Astrocyte of the spinal cord (primary cell): ENCODE data around the gene SNPH.

Source experiments
- DNase-seq: peaks from one replicate; pipeline ENCODE4 v3.0.0; 2011; ENCODE audit warnings: low read depth, low spot score
- H3K4me3 ChIP-seq: 2 replicates; pipeline ENCODE4 v1.5.1; 2011; ENCODE audit warnings: low read depth, mild to moderate bottlenecking, low read length, moderate library complexity
- in situ Hi-C: cut with HindIII; loops from 2 replicates; pipeline ENCODE4 v1.10.0; 2017; ENCODE audit warnings: low sequenced_read_pairs
- TF ChIP-seq, protein P1 (sequence below): IDR thresholded peaks from 2 replicates; pipeline ENCODE4 v1.5.1; 2012; ENCODE audit warnings: low read depth, mild to moderate bottlenecking, low read length, inconsistent platforms

Gene SNPH

DNA sequence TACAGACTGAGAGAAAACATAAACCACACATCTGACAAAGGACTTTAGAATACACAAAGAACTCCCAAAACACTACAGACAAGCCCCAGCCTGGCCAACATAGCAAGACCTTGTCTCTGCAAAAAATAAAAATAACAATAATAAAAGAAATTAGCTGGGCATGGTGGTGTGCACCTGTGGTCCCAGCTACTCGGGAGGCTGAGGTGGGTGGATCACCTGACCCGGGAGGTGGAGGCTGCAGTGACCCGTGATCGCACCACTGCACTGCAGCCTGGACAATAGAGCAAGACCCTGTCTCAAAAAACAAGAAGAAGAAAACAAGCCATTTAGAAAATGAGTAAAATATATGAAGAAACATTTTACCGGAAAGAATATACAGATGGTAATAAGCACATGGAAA, 49.7 kb downstream of the SNPH start:
- in situ Hi-C loops: no loop called here
- H3K4me3 ChIP-seq: no peak overlapping the region
- TF ChIP-seq, protein P1, sequence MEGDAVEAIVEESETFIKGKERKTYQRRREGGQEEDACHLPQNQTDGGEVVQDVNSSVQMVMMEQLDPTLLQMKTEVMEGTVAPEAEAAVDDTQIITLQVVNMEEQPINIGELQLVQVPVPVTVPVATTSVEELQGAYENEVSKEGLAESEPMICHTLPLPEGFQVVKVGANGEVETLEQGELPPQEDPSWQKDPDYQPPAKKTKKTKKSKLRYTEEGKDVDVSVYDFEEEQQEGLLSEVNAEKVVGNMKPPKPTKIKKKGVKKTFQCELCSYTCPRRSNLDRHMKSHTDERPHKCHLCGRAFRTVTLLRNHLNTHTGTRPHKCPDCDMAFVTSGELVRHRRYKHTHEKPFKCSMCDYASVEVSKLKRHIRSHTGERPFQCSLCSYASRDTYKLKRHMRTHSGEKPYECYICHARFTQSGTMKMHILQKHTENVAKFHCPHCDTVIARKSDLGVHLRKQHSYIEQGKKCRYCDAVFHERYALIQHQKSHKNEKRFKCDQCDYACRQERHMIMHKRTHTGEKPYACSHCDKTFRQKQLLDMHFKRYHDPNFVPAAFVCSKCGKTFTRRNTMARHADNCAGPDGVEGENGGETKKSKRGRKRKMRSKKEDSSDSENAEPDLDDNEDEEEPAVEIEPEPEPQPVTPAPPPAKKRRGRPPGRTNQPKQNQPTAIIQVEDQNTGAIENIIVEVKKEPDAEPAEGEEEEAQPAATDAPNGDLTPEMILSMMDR: no peak
- DNase-seq: no peak

DNA sequence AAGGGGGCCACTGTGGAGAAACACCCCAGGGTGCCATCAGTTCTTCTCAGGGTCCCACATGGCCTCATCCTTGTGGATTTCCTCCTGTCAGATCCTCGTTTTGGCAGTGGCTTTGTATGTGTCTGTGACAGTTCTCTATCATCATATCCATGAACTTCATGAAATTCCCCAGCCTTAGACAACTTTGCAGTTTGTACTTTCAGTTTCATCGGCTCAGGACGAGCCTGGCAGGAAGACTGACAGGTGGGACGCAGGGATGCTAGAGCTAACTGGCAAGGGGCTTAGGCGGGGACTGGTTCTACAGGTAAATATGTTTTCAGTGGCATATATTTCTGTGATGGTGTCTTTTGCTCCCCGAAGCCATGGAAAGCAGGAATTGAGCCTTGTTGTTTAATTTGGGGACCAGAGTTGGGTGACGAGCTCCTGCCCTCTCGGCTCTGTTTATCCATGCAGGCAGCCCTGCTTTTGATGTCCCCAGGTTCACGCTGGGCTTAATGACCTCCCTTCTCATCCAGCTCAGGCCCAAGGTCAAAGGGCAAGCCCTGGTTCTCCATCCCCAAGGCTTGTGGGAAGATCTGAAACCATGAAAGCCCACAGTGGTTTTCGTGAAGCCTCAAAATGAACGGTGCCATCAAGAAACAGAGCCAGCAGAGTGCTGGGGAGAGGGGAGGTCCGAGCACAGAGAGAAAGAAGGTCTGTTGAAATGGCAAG, 51.6 kb downstream of the SNPH start:
- no peak for DNase-seq
- in situ Hi-C loops: no loop called here
- H3K4me3 ChIP-seq: no peak overlapping the region
- TF ChIP-seq, protein P1: no peak

DNA sequence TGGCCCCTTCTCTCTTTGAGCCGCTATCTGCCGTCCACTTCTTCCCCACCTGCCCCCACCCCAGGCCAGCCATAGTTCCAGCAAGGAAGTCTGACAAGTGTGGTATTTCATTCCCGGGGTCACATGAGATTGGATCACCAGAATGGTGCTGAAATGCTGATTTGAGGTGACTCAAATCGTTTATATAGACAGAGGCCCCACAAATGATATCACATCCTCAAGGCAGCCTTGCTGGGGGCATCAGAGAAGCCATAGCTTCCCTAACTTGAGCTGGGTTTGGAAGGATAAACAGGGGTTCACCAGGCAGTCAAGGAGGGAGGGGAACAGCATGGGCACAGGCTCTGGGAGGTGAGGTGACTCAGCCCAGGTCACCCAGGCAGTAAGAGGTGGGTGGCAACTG, 53.0 kb downstream of the SNPH start:
- no peak overlapping the region for H3K4me3 ChIP-seq

DNA sequence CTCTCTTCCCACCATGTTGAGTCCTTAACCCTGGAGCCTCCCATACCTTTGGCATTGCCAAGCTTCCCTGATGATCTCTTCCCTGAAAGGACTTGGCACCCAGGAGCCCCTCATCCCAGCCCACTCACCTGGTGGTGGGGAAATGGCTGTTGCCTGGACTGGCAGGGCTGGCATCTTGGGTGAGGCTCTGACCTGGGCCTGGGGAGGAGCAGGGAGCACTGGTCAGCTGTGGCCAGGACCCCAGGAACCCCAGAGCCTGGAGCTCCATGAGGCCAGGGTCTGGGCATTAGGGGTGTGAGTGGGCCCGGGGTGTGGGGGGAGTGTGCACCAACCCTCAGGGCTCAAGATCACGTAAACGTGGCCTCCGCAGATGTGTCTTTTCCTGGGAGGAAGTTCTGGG, 53.4 kb downstream of the SNPH start:
- in situ Hi-C loops: no loop called here
- TF ChIP-seq, protein P1: no peak
- H3K4me3 ChIP-seq: no peak overlapping the region
- no peak for DNase-seq

More for the DNA sequence above, 53.0 kb downstream of the SNPH start:
- DNase-seq: no peak
- in situ Hi-C loops: no loop called here
- TF ChIP-seq, protein P1: no peak

DNA sequence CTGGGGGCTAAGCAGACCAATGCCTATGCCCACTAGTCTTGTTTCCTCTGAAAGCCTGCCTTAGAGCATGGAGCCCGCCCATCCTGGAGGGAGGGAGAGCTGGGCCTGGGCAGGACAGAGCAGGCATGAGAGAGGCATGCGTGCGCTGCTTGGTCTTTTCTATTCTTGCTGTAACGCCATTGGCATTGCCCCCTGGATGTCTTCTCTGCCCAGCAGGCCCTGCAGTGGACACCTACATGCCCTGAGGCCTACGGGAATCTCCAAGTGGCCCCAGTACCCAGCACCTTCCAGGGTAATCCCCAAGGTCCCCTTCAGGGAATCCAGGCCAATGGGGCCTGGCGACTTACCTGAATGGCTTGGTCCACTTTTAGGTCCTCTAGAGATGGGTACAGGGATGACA, 53.9 kb downstream of the SNPH start:
- no peak for DNase-seq
- H3K4me3 ChIP-seq: no peak overlapping the region
- in situ Hi-C loops: no loop called here
- TF ChIP-seq, protein P1: no peak

DNA sequence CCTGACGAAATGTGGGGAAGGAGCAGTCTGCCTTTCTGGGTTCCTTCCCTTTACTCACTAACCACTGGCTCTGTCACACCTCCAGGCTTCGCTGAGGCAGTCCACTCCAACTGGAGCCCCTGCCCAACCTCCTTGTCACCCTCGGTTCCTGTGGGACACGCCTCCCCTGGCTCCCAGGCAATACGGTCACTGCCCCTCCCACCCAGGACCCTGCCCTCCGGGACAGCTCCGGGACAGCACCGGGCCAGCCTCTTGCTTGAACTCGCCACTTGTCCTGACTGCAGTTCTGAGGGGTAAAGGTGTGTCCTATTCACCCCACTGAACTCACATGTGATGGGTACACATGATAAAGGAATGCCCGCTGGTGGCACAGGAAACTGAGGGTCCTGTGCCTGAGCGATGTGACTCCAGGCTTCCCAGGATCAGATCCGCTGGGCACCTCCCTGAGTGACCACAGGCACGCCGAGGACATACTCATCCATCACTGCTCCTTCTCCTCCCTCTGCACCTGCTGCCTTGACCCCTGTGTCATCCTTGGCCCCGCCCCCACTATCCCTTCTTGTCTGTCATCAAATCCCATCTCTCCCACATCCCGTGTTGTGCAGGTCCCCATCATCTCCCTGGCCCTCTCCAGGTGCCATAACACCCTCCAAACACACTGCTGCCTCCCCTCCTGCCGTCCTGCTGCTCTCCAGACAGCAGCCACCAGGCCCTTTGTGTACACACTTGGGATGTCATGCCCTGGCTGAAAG, 55.0 kb downstream of the SNPH start:
- in situ Hi-C loops: no loop called here
- DNase-seq: no peak
- TF ChIP-seq, protein P1: no peak
- H3K4me3 ChIP-seq: no peak overlapping the region
